HL-60 (cell line): Measurements from ENCODE around the gene PIP5K1B.

Experiments
- DNase-seq, 2 experiments: peaks; one replicate each; pipeline ENCODE4 v3.0.0-alpha.2; 2010 to 2020; ENCODE audit warnings: low read depth in 1 of 2, low spot score in 1 of 2
- H3K27ac ChIP-seq: fragments of 250-450 bp; sonication (Bioruptor Pico); replicated peaks from 2 replicates; pipeline ENCODE4 v1.5.1; 2020; ENCODE audit warnings: mild to moderate bottlenecking, moderate library complexity
- H3K27me3 ChIP-seq: fragments of 250-450 bp; sonication (Bioruptor Pico); 2 replicates; pipeline ENCODE4 v1.5.1; 2021; ENCODE audit warnings: mild to moderate bottlenecking, moderate library complexity; ENCODE audit not compliant: insufficient read depth, poor library complexity, severe bottlenecking
- H3K4me3 ChIP-seq: replicated peaks from 2 replicates; pipeline ENCODE4 v1.5.1; 2011; ENCODE audit warnings: mild to moderate bottlenecking, control low read depth, low read length; ENCODE audit not compliant: insufficient read depth
- GABPA ChIP-seq: IDR thresholded peaks from 2 replicates; pipeline ENCODE4 v1.6.1; 2012; ENCODE audit warnings: low read depth
- POLR2AphosphoS5 ChIP-seq: IDR thresholded peaks from 2 replicates; pipeline ENCODE4 v1.6.1; 2012; ENCODE audit warnings: low read depth
- SPI1 ChIP-seq: IDR thresholded peaks from 2 replicates; pipeline ENCODE4 v1.6.1; 2012; ENCODE audit warnings: low read depth, mild to moderate bottlenecking, borderline replicate concordance
- TF ChIP-seq, protein P1 (sequence below): IDR thresholded peaks from one replicate; pipeline ENCODE4 v1.5.1; 2011; ENCODE audit warnings: low read length, control low read depth, inconsistent platforms; ENCODE audit not compliant: insufficient read depth
- TF ChIP-seq, protein P2 (sequence below): IDR thresholded peaks from 2 replicates; pipeline ENCODE4 v1.6.1; 2012; ENCODE audit warnings: low read depth; ENCODE audit not compliant: insufficient replicate concordance

Gene PIP5K1B

DNA sequence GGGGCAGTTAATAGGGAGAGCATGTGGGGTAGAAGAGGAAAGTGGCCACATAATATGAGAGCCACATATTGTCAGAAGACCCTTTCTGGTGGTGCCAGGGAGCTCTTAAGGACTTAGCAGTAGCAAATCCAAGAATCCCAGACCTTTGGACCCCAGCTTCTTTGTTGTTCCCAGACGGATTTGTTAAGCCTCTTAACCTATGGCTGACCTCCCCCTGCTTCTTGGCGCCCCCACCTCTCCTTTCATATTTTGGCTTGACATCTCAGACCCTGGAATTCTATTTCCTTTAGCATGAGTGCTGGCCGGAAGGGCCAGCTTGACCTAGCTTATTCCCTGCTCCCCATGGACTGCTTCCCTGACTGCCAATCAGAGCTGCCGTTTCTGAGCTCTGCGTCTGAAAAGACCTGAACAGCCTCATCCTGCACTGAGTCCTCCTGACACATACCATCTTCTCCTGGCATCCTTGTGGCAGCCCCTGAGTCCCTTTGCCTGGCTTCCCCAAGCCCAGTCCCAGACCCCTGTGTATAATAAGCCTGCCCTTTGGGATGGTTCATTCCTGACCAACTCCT lies 192.6 kb downstream of the PIP5K1B start:
- Histone ChIP-seq H3K27me3 (no peaks in the 10 kb centered on the region), H3K27ac (no peak overlapping the region), H3K4me3 (no peak overlapping the region)
- TF ChIP-seq GABPA (no peak), POLR2AphosphoS5 (no peak), SPI1 (no peak)
- TF ChIP-seq, protein P1, sequence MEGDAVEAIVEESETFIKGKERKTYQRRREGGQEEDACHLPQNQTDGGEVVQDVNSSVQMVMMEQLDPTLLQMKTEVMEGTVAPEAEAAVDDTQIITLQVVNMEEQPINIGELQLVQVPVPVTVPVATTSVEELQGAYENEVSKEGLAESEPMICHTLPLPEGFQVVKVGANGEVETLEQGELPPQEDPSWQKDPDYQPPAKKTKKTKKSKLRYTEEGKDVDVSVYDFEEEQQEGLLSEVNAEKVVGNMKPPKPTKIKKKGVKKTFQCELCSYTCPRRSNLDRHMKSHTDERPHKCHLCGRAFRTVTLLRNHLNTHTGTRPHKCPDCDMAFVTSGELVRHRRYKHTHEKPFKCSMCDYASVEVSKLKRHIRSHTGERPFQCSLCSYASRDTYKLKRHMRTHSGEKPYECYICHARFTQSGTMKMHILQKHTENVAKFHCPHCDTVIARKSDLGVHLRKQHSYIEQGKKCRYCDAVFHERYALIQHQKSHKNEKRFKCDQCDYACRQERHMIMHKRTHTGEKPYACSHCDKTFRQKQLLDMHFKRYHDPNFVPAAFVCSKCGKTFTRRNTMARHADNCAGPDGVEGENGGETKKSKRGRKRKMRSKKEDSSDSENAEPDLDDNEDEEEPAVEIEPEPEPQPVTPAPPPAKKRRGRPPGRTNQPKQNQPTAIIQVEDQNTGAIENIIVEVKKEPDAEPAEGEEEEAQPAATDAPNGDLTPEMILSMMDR: no peak
- TF ChIP-seq, protein P2, sequence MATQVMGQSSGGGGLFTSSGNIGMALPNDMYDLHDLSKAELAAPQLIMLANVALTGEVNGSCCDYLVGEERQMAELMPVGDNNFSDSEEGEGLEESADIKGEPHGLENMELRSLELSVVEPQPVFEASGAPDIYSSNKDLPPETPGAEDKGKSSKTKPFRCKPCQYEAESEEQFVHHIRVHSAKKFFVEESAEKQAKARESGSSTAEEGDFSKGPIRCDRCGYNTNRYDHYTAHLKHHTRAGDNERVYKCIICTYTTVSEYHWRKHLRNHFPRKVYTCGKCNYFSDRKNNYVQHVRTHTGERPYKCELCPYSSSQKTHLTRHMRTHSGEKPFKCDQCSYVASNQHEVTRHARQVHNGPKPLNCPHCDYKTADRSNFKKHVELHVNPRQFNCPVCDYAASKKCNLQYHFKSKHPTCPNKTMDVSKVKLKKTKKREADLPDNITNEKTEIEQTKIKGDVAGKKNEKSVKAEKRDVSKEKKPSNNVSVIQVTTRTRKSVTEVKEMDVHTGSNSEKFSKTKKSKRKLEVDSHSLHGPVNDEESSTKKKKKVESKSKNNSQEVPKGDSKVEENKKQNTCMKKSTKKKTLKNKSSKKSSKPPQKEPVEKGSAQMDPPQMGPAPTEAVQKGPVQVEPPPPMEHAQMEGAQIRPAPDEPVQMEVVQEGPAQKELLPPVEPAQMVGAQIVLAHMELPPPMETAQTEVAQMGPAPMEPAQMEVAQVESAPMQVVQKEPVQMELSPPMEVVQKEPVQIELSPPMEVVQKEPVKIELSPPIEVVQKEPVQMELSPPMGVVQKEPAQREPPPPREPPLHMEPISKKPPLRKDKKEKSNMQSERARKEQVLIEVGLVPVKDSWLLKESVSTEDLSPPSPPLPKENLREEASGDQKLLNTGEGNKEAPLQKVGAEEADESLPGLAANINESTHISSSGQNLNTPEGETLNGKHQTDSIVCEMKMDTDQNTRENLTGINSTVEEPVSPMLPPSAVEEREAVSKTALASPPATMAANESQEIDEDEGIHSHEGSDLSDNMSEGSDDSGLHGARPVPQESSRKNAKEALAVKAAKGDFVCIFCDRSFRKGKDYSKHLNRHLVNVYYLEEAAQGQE: no peak
- DNase-seq: no peak

DNA sequence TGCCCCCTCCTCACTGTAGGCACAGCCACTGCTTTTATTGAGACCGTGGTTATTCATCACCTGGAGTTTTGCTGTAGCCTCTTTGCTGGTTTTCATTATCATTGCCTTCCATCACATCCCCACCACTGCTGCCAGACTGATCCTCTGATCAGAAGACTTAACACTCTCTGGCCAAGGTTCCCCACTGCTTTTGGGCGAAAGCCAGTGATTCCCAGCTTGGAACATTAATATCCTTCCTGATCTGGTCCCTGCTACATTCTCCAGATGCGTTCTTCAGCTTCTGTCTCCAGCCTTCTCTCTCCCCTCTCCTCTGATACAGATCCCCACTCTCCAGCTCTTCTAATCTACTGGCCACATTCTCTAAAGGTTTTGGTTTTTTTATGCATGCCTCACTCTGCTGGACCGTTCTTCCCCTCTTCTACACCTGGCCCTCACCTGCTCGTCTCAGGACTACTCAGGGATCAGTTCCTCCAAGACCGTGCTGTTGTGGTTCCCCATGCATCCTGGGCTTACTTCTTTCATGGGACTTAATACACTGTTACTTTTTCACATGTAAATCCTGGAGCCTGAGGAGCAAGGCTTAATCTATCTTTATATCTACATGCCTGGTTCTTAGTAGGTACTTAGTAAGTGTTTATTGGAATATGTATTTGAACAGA lies 193.9 kb downstream of the PIP5K1B start:
- H3K27ac ChIP-seq: no peak overlapping the region
- no peak overlapping the region for H3K4me3 ChIP-seq
- no peaks in the 10 kb centered on the region for H3K27me3 ChIP-seq
- DNase-seq: no peak
- TF ChIP-seq GABPA (no peak), POLR2AphosphoS5 (no peak), SPI1 (no peak)
- TF ChIP-seq, protein P2: no peak
- TF ChIP-seq, protein P1: no peak

DNA sequence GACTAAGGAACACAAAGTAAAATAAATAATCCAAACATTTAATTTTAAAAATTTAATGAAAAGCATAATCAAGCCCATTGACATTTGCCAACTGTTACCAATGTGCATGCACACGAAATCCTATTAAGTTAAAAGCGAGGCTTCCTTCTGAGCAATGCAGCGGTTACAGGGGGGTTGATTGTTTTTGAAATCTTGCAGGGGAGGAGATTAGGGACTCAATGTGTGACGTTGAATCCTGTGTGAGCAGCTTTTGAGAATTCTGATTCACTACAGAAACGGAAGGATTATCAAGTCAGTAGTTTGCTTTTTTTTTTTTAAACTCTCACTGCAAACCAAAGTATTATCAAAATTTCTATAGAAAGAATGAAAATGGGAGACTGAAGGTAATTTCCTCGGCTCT lies 199.4 kb downstream of the PIP5K1B start:
- Histone ChIP-seq H3K27me3 (no peaks in the 10 kb centered on the region), H3K27ac (no peak overlapping the region), H3K4me3 (no peak overlapping the region)
- TF ChIP-seq, protein P2: no peak
- no peak for TF ChIP-seq POLR2AphosphoS5
- TF ChIP-seq, protein P1: no peak
- TF ChIP-seq SPI1: no peak
- no peak for TF ChIP-seq GABPA
- DNase-seq: no peak
